CD4-positive, alpha-beta T cell treated with Interleukin-1 beta for 1 hour (primary cell): ENCODE results near the gene PEX1.
"Not testable (repeated sequence)": the region's sequence is repeated elsewhere in the genome, so short reads cannot be mapped to it uniquely, and the experiment has no call there.

Experiments
- DNase-seq, 2 donors: peaks; one replicate each; pipeline ENCODE4 v3.0.0-alpha.2; 2020 to 2022

PEX1 gene

GRCh38 chr7:92528188-92528957 lies at the start of gene PEX1, which contains the start of gene RBM48:
PEX1 (minus strand) TSS chr7:92528520; CDS start chr7:92528435, 85 bp downstream.
RBM48 (plus strand) TSS chr7:92528795; CDS start chr7:92528814, 19 bp downstream.
- DNase-seq, result peak; percentile 98

- no peak for DNase-seq
Observed at GRCh38 chr7:92576296-92576695, 48.0 kb upstream of the PEX1 start.

GRCh38 chr7:92569137-92569536 lies 40.8 kb upstream of the PEX1 start:
- DNase-seq, result no peak

- DNase-seq, result no peak
Observed at GRCh38 chr7:92567460-92567859, 39.1 kb upstream of the PEX1 start.

- no peak for DNase-seq
Observed at GRCh38 chr7:92563345-92563744, 35.0 kb upstream of the PEX1 start.

GRCh38 chr7:92560602-92561001 lies 32.3 kb upstream of the PEX1 start:
- DNase-seq, result no peak

GRCh38 chr7:92557808-92558362 lies 29.6 kb upstream of the PEX1 start:
- no peak for DNase-seq

GRCh38 chr7:92557249-92557648 lies 28.9 kb upstream of the PEX1 start:
- no peak for DNase-seq

- no peak for DNase-seq
Observed at GRCh38 chr7:92550194-92550593, 21.9 kb upstream of the PEX1 start.

- no peak for DNase-seq
Observed at GRCh38 chr7:92547579-92547978, 19.3 kb upstream of the PEX1 start.

- DNase-seq, result no peak
Observed at GRCh38 chr7:92546856-92547497, 18.7 kb upstream of the PEX1 start.

GRCh38 chr7:92545116-92545515 lies 16.8 kb upstream of the PEX1 start:
- DNase-seq, result not testable (repeated sequence)

GRCh38 chr7:92543542-92543941 lies 15.2 kb upstream of the PEX1 start:
- DNase-seq, result not testable (repeated sequence)

- no peak for DNase-seq
Observed at GRCh38 chr7:92534572-92534971, 6.3 kb upstream of the PEX1 start.

GRCh38 chr7:92528958-92529264 lies 591 bp upstream of the PEX1 start:
- DNase-seq, result no peak

GRCh38 chr7:92527300-92528187 lies 776 bp downstream of the PEX1 start:
- peak; percentile 39 to 48 for DNase-seq

GRCh38 chr7:92523110-92523509 lies 5.2 kb downstream of the PEX1 start:
- no peak for DNase-seq

GRCh38 chr7:92520024-92520423 lies 8.3 kb downstream of the PEX1 start:
- DNase-seq, result no peak

- no peak for DNase-seq
Observed at GRCh38 chr7:92517631-92518030, 10.7 kb downstream of the PEX1 start.

GRCh38 chr7:92513167-92513902 lies 15.0 kb downstream of the PEX1 start:
- no peak for DNase-seq

GRCh38 chr7:92508946-92509345 lies 19.4 kb downstream of the PEX1 start:
- no peak for DNase-seq

GRCh38 chr7:92506363-92506762 lies 22.0 kb downstream of the PEX1 start:
- DNase-seq, result no peak

- no peak for DNase-seq
Observed at GRCh38 chr7:92504563-92504962, 23.8 kb downstream of the PEX1 start.
